Gastrocnemius medialis (tissue), 4 donors: Measurements from ENCODE around the gene TGFB1. TPM values are rescaled to one million over a fixed set of nuclear protein-coding genes. Genes with fewer than 3 reads are reported as not detected.
"Not testable (repeated sequence)": the region's sequence is repeated elsewhere in the genome, so short reads cannot be mapped to it uniquely, and the experiment has no call there.

Experiments
- ATAC-seq, 2 donors: fragments of 150-250 bp; one replicate each; pipeline ENCODE4 v1.9.1; 2016
- DNase-seq, 2 donors: peaks; one replicate each; pipeline ENCODE4 v3.0.0-alpha.2; 2019
- H3K27ac ChIP-seq, 4 donors: fragments of 200-600 bp; sonication (generic); 1 replicate in 1 of 4; 2 replicates in 3 of 4; pipeline ENCODE4 v1.5.1; 2016 to 2018; ENCODE audit warnings: mild to moderate bottlenecking in 2 of 4, moderate library complexity in 1 of 4
- H3K27me3 ChIP-seq, 3 donors: fragments of 200-600 bp; sonication (generic) in 2 of 3; 1 replicate in 1 of 3; 2 replicates in 2 of 3; pipeline versions ENCODE4 v1.5.1 to v1.6.0; 2016 to 2019; ENCODE audit warnings: mild to moderate bottlenecking in 1 of 3, moderate library complexity in 1 of 3
- H3K36me3 ChIP-seq, 2 donors: fragments of 200-600 bp; sonication (generic) in 1 of 2; one replicate each; pipeline ENCODE4 v1.5.1; 2017 to 2018
- H3K4me1 ChIP-seq, 2 donors: fragments of 200-600 bp; sonication (generic) in 1 of 2; one replicate each; pipeline ENCODE4 v1.5.1; 2016 to 2017; ENCODE audit warnings: mild to moderate bottlenecking in 2 of 2
- H3K4me3 ChIP-seq, 4 donors: fragments of 200-600 bp; sonication (generic) in 3 of 4; 1 replicate in 1 of 4; 2 replicates in 3 of 4; pipeline ENCODE4 v1.5.1; 2016 to 2019; ENCODE audit warnings: mild to moderate bottlenecking in 2 of 4
- H3K9me3 ChIP-seq, 3 donors: fragments of 200-600 bp; sonication (generic) in 2 of 3; 1 replicate in 1 of 3; 2 replicates in 2 of 3; pipeline ENCODE4 v1.5.1; 2016 to 2019
- POLR2A ChIP-seq, 2 donors: fragments of 450-650 bp; IDR thresholded peaks; one replicate each; pipeline ENCODE4 v1.6.1; 2017; ENCODE audit warnings: antibody characterized with exemption in 2 of 2, mild to moderate bottlenecking in 2 of 2, moderate library complexity in 2 of 2
- in situ Hi-C, 4 donors: fragments of 200-750 bp; cut with MboI; loops; one replicate each; pipeline versions ENCODE4 v1.15.0 to v1.8.0; 2017; ENCODE audit warnings: low sequenced_read_pairs in 4 of 4
- intact Hi-C: fragments of 100-400 bp; cut with DNase I; formaldehyde crosslinking; loops from one replicate; pipeline ENCODE4 v1.15.1; 2023; ENCODE audit warnings: low total_unique reads
- total RNA-seq, 4 donors: library from RNA; depleted of rRNA; stranded (reverse); fragments of >200 nt; gene quantifications; one replicate each; pipeline versions ENCODE4 v1.1.0 to v1.2.3, GENCODE V29; 2016
- TF ChIP-seq, protein P1 (sequence below), 5 experiments: fragments of 450-650 bp in 3 of 5; fragments of 200-600 bp in 2 of 5; sonication (generic) in 2 of 5; IDR thresholded peaks in 4 of 5; conservative IDR thresholded peaks in 1 of 5; 1 replicate in 4 of 5; 2 replicates in 1 of 5; pipeline ENCODE4 v1.5.1; 2016 to 2019; ENCODE audit warnings: antibody characterized with exemption in 5 of 5, mild to moderate bottlenecking in 3 of 5, moderate library complexity in 3 of 5

The TGFB1 gene
- total RNA-seq, 4 donors from 2014 or later = 1.9 to 5.2 (median 4.9) TPM

DNA sequence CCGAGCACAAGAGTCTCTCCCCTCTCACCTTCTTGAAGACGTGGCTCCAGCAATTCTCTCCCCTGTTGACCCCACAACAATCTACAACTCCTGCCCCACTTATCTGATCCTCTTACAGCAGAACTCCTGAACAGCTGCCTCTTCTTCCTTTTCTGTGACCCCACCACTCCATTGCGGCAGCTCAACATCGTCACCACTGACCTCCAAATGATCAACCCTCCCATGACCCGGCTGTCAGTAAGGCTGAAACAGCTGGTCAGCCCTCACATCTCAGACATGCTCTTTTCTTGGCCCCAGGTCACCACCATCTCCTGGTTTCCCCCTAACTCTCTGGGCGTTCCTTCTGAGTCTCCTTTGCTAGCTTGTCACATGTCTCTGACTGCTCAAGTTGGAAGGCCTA, 41.6 kb upstream of the TGFB1 start:
- no peaks in the 10 kb centered on the region for H3K9me3 ChIP-seq
- in situ Hi-C loops = no loop called here
- H3K27me3 ChIP-seq = no peaks in the 10 kb centered on the region
- no peak for DNase-seq
- H3K4me1 ChIP-seq = peaks cover 23 to 25% of the 10 kb centered on the region in 2 donors
- no peak for ATAC-seq
- TF ChIP-seq, protein P1, sequence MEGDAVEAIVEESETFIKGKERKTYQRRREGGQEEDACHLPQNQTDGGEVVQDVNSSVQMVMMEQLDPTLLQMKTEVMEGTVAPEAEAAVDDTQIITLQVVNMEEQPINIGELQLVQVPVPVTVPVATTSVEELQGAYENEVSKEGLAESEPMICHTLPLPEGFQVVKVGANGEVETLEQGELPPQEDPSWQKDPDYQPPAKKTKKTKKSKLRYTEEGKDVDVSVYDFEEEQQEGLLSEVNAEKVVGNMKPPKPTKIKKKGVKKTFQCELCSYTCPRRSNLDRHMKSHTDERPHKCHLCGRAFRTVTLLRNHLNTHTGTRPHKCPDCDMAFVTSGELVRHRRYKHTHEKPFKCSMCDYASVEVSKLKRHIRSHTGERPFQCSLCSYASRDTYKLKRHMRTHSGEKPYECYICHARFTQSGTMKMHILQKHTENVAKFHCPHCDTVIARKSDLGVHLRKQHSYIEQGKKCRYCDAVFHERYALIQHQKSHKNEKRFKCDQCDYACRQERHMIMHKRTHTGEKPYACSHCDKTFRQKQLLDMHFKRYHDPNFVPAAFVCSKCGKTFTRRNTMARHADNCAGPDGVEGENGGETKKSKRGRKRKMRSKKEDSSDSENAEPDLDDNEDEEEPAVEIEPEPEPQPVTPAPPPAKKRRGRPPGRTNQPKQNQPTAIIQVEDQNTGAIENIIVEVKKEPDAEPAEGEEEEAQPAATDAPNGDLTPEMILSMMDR (IDR thresholded peaks at IDR 0.05 in 4 of 5, conservative IDR thresholded peaks at IDR 0.05 in 1 of 5) = no peak
- no peak for TF ChIP-seq POLR2A (IDR thresholded peaks at IDR 0.05)
- intact Hi-C loops = no loop called here
- no peak overlapping the region for H3K27ac ChIP-seq
- no peak overlapping the region for H3K4me3 ChIP-seq
- peaks cover 0 to 16% of the 10 kb centered on the region in 2 donors for H3K36me3 ChIP-seq

DNA sequence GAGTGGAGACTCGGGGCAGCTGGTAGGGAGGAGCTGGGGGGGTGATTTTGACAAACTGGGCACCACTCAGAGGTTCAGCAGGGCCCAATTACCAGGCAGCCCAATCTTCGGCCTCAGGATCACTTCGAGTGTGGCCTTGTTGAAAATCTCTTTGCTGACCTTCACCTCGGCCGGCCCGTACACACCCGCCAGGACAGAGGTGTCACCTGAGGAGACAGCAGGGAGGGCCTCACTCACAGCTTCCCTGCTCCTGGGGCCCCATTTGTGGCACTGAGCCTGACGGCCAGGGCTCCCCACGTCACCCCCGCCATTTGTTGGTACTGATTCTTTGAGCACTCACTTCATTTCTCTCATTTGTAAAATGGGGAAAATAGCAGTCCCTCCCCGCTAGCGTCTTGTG, 39.1 kb upstream of the TGFB1 start:
- Histone ChIP-seq H3K4me1 (peaks cover 9 to 11% of the 10 kb centered on the region in 2 donors), H3K27me3 (no peaks in the 10 kb centered on the region), H3K9me3 (no peaks in the 10 kb centered on the region), H3K4me3 (no peak overlapping the region), H3K27ac (no peak overlapping the region), H3K36me3 (peaks cover 0 to 42% of the 10 kb centered on the region in 2 donors)
- DNase-seq (no peak), ATAC-seq (no peak)
- TF ChIP-seq POLR2A (IDR thresholded peaks at IDR 0.05) = no peak
- TF ChIP-seq, protein P1 (IDR thresholded peaks at IDR 0.05 in 4 of 5, conservative IDR thresholded peaks at IDR 0.05 in 1 of 5) = no peak
- intact Hi-C loops (no loop called here), in situ Hi-C loops (no loop called here)

DNA sequence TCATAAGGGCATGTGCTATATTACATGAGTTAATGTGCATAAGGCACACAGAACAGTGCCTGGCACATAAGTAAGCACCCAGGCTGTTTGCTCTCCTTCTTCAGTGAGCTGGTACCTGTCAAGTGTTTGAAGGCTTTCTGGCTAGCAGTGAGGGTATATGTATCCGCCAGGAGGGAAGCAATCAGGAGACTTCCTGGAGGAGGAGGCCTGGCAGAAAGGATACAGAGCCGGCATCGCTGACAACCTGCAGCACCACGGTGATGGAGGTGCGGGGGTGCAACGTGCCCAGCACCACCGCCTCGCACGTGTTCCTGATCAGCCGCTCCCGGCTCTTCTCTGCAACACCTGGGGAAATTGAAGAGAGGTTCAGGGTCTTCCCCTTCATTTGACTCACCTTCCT, 37.9 kb upstream of the TGFB1 start:
- H3K27me3 ChIP-seq = no peaks in the 10 kb centered on the region
- peaks cover 4 to 11% of the 10 kb centered on the region in 2 donors for H3K4me1 ChIP-seq
- in situ Hi-C loops (no loop called here), intact Hi-C loops (no loop called here)
- H3K27ac ChIP-seq = no peak overlapping the region
- H3K36me3 ChIP-seq = peaks cover 0 to 51% of the 10 kb centered on the region in 2 donors
- DNase-seq = no peak
- H3K4me3 ChIP-seq = no peak overlapping the region
- no peak for ATAC-seq
- TF ChIP-seq, protein P1 (IDR thresholded peaks at IDR 0.05 in 4 of 5, conservative IDR thresholded peaks at IDR 0.05 in 1 of 5) = no peak
- TF ChIP-seq POLR2A (IDR thresholded peaks at IDR 0.05) = no peak
- no peaks in the 10 kb centered on the region for H3K9me3 ChIP-seq

DNA sequence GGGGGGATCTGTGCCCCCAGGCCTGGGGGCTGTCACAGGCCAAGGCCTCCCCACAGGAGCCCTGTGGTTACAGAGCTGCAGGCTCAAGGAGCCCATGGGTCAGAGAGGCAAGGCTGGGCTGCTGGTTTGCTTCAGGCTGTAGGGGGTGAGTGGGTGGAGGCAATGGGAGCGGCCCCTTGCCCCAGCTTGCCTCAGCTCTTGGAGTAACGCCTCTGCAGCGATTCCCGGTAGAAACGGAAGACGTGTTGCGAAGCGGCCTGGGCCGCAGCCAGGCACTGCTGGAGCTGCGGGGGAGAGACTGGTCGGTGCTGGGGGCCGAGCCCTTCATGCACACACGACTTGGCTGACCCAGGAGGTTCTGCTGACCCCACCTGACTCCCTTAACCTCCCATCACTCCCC, 32.7 kb upstream of the TGFB1 start:
- Histone ChIP-seq H3K4me1 (no peaks in the 10 kb centered on the region), H3K27ac (no peak overlapping the region), H3K4me3 (no peak overlapping the region), H3K9me3 (no peaks in the 10 kb centered on the region), H3K27me3 (no peaks in the 10 kb centered on the region), H3K36me3 (peaks cover 0 to 59% of the 10 kb centered on the region in 2 donors)
- DNase-seq (no peak), ATAC-seq (no peak)
- in situ Hi-C loops = no loop called here
- no peak for TF ChIP-seq POLR2A (IDR thresholded peaks at IDR 0.05)
- TF ChIP-seq, protein P1 (IDR thresholded peaks at IDR 0.05 in 4 of 5, conservative IDR thresholded peaks at IDR 0.05 in 1 of 5) = no peak
- intact Hi-C loops = no loop called here

DNA sequence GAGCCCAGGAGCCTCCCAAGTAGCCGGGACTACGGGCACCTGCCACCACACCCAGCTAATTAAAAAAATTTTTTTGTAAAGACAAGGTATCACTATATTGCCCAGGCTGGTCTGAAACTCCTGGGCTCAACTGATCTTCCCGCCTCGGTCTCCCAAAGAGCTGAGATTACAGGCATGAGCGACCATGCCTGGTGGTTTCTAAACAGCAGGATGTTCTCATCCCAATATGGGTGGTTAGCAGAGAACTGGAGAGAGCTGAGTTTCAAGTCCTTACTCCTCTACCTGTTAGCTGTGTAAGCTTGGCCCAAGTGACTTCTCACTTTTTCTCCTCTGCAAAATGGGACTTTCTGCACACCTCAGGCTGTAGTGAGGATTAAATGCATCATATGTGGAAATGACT, 30.6 kb upstream of the TGFB1 start:
- in situ Hi-C loops = no loop called here
- no peak overlapping the region for H3K4me3 ChIP-seq
- H3K36me3 ChIP-seq = peaks cover 0 to 38% of the 10 kb centered on the region in 2 donors
- peaks cover 0 to 2% of the 10 kb centered on the region in 2 donors for H3K4me1 ChIP-seq
- no peak overlapping the region for H3K27ac ChIP-seq
- DNase-seq (no peak), ATAC-seq (no peak)
- intact Hi-C loops = no loop called here
- no peaks in the 10 kb centered on the region for H3K9me3 ChIP-seq
- TF ChIP-seq, protein P1 (IDR thresholded peaks at IDR 0.05 in 4 of 5, conservative IDR thresholded peaks at IDR 0.05 in 1 of 5) = no peak
- TF ChIP-seq POLR2A (IDR thresholded peaks at IDR 0.05) = no peak
- H3K27me3 ChIP-seq = no peaks in the 10 kb centered on the region

DNA sequence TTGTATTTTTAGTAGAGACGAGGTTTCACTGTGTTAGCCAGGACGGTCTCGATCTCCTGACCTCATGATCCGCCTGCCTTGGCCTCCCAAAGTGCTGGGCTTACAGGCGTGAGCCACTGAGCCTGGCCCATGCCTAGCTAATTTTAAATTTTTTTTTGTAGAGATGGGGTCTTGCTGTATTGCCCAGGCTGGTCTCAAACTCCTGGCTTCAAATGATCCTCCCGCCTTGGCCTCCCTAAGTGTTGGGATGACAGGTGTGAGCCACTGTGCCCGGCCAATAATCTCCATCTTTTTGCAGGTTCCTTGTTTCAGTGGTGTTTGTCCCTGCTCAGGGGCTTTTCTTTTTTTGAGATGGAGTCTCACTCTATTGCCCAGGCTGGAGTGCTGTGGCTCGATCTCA, 27.8 kb upstream of the TGFB1 start:
- H3K36me3 ChIP-seq = peaks cover 0 to 12% of the 10 kb centered on the region in 2 donors
- H3K4me3 ChIP-seq, H3K27ac ChIP-seq, DNase-seq, H3K9me3 ChIP-seq, intact Hi-C loops, in situ Hi-C loops, ATAC-seq, H3K27me3 ChIP-seq, H3K4me1 ChIP-seq: not testable (repeated sequence)
